ENCODE measurements around the gene VPS13C.
A peak's percentile ranks its signal among the peaks of the same experiment; 100 is the strongest.

Gene VPS13C

GRCh38 chr15:61989667-61990066 lies 70.6 kb downstream of the VPS13C start:
- no peak for TF ChIP-seq CTCF (conservative IDR thresholded peaks at IDR 0.05; ENCODE audit: low read length)
- DNase-seq (ENCODE audit: low read depth): no peak

GRCh38 chr15:61987824-61988223 lies 72.4 kb downstream of the VPS13C start:
- DNase-seq (ENCODE audit: low read depth): no peak
- TF ChIP-seq CTCF (conservative IDR thresholded peaks at IDR 0.05; ENCODE audit: low read length): no peak
- no peak overlapping the region for H3K4me3 ChIP-seq (ENCODE audit: low read length)

More at GRCh38 chr15:61989667-61990066, 70.6 kb downstream of the VPS13C start:
- H3K4me3 ChIP-seq (ENCODE audit: low read length): no peak overlapping the region

GRCh38 chr15:61983081-61983480 lies 77.2 kb downstream of the VPS13C start:
- TF ChIP-seq CTCF (conservative IDR thresholded peaks at IDR 0.05; ENCODE audit: low read length): no peak

GRCh38 chr15:61978225-61978624 lies 82.0 kb downstream of the VPS13C start:
- DNase-seq (ENCODE audit: low read depth): no peak
- TF ChIP-seq CTCF (conservative IDR thresholded peaks at IDR 0.05; ENCODE audit: low read length): no peak
- H3K4me3 ChIP-seq (ENCODE audit: low read length): no peak overlapping the region

More at GRCh38 chr15:61983081-61983480, 77.2 kb downstream of the VPS13C start:
- H3K4me3 ChIP-seq (ENCODE audit: low read length): no peak overlapping the region
- DNase-seq (ENCODE audit: low read depth): no peak

- no peak overlapping the region for H3K4me3 ChIP-seq (ENCODE audit: low read length)
- no peak for DNase-seq (ENCODE audit: low read depth)
- no peak for TF ChIP-seq CTCF (conservative IDR thresholded peaks at IDR 0.05; ENCODE audit: low read length)
Measured at GRCh38 chr15:61974759-61975158, 85.5 kb downstream of the VPS13C start.

GRCh38 chr15:61974118-61974517 lies 86.1 kb downstream of the VPS13C start:
- no peak overlapping the region for H3K4me3 ChIP-seq (ENCODE audit: low read length)
- no peak for TF ChIP-seq CTCF (conservative IDR thresholded peaks at IDR 0.05; ENCODE audit: low read length)
- DNase-seq (ENCODE audit: low read depth): no peak

GRCh38 chr15:61951949-61952348 lies 108.3 kb downstream of the VPS13C start:
- no peak for TF ChIP-seq CTCF (conservative IDR thresholded peaks at IDR 0.05; ENCODE audit: low read length)
- no peak overlapping the region for H3K4me3 ChIP-seq (ENCODE audit: low read length)
- peak; percentile 2 for DNase-seq (ENCODE audit: low read depth)

Data from AG10803 (cell line).